ENCODE data around the gene LYST.
A peak's percentile ranks its signal among the peaks of the same experiment; 100 is the strongest.
"Not testable (repeated sequence)": the region's sequence is repeated elsewhere in the genome, so short reads cannot be mapped to it uniquely, and the experiment has no call there.

LYST gene

DNA sequence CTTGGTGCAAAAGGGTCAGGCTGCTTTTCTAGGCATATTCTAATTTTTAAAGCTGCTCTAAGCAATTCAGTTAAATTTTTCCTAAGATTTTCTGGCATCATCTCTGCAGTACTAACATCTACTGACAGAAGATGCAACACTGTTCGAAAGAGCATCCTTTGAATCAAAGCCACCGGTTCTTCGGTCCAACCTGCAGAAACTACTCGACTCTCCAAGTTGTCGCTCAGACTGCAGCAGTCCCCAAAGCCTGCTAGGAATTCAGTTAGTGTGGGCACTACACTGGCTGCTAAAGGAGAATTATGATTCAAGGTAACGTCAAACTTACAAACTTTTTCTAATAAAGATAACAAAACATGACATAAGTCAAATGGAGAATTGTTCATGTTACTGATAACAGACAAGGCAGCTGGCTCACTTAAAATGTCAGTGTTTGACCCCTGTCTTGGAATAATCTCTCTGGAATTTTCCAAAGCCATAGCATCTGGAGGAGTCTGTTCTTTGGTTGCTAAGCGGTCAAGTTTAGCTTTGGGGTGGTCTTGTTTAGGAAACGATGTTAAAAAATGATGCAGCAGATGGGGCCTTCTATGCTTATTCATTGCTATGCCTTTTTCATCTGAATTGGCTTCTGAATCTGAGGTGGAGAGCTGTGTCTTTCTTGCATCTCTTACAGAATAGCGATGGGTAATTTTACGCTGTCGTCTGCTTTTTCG lies 56.9 kb downstream of the LYST start:
- no peak for FAIRE-seq

DNA sequence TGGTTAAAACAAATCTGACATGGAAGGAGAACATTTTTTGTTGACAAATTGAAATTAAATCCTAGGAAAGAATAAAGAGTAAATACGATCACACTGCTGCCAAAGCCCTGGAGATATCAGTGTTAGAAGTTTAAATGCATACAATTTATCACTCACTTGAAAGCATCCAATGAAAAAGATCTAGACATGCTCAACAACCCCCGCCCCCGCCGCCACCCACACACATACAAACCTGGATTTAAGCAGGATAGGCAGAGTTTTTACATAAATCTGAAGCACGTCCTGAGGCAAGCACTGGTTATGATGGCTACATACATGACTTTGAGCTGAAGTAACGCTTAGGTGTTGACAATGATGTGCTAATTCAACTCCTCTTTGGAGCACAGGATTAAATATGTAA lies 58.5 kb downstream of the LYST start:
- FAIRE-seq: no peak

DNA sequence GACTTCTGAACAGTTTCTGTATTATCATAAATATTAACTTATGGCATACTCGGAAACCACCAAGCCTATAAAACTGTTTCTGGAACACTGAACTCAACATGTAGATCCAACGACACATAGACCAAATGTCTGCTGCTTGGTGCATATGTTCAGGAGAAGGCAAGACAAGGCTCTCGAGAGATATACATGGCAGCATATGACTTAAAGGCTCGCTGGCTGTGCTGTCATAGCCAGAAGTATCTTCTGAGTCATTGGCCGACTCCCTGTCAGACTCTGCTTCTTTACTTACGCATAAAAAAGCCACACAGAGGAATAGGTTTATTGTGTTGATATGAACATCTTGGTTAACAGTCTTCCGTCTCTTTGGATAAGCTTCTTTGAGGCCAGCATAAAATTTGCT lies 60.6 kb downstream of the LYST start:
- no peak for FAIRE-seq

DNA sequence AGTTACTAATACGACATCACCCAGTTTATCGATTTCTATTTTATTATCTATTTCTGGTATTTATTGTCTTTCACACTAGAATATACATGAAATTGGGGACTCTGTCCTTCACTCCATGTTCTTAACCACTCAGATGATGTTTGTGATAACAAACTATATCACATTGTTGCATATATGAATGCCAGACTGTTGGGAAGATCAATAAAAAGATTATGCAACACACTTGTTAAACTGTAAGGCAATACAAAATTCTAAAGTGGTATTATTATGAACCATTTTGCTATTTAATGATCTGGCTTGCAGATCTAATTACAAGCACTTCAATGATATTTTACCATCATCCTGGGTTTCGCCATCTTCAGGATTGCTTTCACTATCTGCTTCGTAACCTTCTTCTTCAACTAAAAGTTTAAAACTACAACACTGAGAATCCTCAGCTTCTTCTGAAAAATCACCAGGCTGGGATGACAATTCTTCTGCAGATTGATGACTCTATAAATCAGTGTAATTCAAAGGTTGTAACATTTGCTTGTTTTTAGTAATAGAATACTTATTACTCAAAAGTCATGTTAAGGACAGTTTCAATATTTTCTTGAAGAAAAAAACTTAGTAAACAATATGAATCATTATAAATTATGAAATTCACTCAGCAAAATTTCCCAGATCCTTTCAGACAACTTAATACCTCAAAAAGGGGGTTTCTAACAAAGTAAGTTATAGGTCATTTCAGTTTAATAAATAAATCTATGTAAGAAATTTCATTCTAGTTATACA lies 63.9 kb downstream of the LYST start:
- no peak for FAIRE-seq

DNA sequence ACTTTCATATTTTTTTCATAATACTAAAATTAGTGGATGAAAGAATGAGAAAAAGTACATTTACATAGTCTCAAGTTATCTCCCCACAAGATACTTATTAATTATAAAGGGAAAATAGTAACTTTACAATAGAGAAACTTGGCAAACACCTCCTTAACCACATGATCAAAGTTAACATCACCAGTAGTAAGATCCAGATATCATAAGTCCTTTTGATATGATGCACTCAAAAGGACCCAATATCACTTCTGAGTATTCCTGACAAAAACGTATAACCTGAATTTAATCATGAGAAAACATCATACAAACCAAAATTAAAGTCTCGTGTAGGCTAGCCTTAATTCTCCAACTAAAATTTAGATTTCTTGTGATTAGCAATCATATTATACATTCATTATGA lies 67.4 kb downstream of the LYST start:
- no peak for FAIRE-seq

DNA sequence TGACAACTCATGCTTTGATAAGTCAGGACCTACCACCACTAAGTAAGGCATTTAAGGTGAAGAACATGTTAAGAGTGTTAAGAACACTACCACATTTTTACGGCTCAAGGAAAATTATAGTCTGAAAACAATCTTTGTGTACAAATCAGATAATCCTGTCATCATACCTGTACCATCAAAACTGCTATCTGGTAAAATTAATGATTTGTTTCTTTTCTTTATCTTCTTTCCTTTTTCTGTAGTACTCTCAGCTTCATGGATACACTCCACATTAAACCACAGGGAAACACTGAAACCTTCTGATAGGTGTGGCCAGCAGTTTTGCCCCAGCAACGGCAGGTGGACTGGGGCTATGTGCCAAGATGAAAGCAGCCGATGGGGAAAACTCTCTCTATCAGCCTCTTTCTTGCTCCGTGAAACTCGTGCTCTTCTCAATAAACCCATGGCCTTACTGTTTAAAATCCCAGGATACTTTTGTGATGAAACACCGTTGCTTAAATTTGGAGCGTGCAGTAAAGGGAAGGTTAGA lies 75.1 kb downstream of the LYST start:
- FAIRE-seq: no peak

DNA sequence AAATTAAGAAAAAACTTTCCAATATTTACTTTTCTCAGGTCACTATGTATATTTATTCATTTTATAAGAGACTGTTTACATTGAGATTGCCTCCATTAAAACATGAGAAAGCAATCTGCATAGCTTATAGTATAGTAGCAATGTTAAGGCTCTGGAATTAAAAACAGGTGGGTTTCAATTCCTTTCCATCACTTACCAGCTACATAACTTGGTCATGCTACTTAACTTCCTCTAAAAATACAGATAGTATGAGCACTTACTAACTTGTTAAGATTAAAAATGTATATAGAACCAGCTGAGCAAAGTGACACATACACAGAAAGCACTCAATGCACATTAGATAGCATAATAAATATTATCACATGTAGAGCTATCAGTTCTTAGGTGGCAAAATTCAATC lies 76.6 kb downstream of the LYST start:
- no peak for FAIRE-seq

DNA sequence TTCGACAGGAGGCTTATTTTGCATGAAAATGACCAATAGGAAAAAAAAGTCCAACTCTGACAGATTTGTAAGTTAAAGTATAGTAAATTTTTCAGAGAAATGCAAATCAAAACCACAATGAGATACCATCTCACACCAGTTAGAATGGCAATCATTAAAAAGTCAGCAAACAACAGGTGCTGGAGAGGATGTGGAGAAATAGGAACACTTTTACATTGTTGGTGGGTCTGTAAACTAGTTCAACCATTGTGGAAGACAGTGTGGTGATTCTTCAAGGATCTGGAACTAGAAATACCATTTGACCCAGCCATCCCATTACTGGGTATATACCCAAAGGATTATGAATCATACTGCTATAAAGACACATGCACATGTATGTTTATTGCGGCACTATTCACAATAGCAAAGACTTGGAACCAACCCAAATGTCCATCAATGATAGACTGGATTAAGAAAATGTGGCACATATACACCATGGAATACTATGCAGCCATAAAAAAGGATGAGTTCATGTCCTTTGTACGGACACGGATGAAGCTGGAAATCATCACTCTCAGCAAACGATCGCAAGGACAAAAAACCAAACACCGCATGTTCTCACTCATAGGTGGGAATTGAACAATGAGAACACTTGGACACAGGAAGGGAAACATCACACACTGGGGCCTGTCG lies 80.3 kb downstream of the LYST start:
- FAIRE-seq: not testable (repeated sequence)

DNA sequence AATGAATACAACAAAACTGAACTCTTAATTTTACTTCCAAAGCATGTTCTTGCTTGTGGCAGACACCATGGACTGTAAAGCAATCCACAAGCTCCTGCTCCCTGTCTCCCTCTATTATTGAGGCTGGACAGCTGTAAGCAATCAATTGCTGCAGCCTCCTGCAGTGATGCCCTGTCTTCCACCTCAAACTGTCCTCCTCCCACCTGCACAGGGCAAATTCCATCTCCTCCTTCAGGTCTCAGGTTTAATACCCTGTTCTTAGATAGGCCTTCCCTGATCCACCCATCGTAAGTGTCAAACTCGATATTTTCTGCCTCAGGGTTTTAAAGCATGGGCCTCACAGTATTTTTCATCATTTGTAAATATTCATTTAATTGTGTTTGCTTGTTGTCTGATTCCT lies 81.8 kb downstream of the LYST start:
- FAIRE-seq: no peak

DNA sequence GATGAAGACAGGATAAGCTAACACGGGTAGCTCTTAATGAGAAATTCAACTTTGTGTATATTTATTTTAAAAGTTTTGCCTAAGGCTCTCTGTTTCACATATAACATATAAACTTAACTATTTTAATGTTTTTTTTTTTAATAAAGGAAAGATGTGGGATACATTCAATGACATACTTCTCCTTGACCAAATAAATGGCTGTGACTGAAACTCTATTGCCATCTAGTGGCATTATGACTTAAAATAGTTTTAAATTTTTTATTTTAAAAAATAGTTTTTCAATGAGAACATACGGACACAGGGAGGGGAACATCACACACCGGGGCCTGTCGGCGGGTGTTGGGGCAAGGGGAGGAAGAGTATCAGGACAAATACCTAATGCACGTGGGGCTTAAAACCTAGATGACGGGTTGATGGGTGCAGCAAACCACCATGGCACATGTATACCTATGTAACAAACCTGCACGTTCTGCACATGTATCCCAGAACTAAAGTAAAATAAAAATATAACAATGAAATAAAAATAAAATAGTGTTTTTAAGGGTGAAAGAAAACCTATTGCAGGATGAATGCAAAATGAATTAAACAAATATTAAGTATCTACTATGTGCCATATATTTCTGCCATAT lies 83.4 kb downstream of the LYST start:
- FAIRE-seq: peak; percentile 94

DNA sequence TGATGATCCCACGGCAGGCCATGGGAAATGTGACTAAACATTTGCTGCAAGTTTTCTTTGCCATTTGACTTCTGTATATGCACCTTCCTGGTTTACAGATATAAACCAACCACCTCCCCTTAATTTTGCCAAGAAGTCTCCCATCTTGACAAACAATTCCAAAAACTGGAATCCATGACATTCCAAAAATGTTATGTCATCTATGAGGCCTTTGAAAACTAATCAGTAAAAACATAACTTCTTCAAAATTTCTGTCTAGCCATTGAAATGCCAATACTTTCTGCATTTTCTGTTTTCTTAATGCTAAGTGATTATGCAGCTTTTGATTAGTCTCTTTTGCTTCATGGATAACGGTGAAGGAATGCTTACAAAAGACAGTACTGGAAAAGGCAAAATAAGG lies 84.1 kb downstream of the LYST start:
- no peak for FAIRE-seq

DNA sequence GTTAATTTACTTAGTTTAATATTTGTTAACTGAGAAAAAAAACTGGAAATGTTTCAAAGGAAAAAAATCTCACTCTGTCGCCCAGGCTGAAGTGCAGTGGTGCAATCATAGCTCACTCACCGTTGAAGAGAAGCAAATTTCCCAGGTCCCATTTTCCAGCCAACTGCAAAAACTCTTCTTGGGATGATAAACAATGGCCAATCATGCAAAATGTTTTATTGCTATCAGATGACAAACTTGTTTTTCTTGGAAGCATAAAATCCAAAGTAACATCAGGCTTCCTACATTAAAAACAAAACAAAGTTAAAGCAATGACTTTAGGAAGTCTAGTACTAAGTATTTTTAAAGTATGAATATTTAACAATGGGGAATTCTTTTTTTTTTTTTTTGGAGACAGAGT lies 84.9 kb downstream of the LYST start:
- FAIRE-seq: no peak

DNA sequence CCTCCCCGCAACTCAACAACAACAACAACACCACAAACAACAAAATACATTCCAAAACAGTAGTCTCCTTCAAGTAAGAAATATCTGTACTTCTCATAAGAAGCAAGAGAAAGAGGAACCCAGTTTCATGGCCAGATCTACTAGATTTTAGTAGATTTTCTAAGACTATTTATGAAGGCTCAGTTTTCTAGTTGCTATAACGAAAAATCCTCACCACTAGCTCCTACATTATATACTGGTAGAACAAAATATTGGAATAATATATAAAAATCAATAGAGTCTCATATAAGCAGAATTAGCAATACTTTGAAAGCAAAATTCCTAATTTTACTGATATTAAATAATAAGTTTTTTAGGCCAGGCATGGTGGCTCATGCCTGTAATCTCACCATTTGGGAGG lies 86.9 kb downstream of the LYST start:
- FAIRE-seq: no peak

DNA sequence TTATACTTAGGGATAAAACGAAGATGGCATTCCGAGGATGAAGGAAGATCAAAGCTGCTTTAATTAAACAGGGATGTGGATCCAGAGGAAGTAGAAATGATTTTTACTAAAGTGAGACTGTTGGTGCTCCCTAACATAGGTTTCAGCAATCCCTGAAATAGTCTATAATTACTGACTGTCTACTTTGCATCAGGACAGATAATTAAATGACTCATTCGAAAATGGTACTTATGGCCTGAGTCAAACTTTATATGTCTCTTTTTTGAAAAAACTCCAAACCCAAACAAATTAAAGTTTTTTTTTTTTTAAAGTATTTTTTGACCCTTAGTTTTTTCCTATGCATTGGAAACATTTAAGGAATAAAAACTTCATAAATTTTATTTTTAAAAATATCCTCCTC lies 90.3 kb downstream of the LYST start:
- no peak for FAIRE-seq

DNA sequence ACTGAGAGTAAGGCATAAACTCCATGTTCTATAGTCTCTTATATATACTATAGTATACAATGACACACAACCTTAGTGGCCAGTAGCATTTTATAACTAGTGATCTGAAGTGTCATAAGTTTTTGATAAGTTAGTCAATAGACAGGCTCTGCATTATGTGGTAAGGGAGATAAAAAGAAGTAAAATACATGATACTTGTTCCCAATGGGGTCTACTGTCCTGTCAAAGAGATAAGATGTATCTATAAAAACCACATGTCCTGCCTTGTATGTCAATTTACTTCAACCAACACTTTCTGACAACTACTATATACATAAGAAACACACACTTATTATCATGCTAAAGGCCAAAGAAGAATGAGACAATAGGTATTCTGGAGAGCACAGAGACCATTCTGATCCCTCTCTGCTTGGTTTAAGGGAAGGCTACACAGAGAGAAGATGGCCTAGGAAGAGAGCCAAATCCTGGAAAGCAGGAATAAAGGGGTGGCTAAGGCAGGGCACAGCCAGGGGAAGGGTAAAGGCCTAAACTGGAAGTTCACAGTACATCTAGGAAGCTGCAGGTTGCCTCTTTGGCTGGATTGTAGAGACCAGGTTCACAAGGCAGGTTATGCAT lies 91.4 kb downstream of the LYST start:
- FAIRE-seq: no peak

DNA sequence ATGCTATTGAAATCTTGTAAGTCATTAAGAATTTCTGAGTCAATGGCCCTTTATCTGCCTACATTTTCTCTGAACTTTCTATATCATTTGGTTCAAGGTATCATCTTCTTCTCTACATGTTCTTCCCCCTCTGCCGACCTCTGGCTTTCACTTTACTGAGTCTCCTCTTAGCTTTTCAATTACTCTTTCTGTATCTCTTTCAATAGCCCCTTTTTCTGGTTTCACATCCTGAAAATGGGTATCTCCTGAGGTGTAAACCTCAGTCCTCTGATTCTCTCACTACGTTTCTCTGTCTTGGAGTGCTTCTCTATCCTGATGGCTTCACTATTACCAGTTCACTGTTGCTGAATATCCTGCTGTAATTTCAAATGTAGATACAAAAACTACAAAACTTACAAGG lies 98.9 kb downstream of the LYST start:
- no peak for FAIRE-seq

DNA sequence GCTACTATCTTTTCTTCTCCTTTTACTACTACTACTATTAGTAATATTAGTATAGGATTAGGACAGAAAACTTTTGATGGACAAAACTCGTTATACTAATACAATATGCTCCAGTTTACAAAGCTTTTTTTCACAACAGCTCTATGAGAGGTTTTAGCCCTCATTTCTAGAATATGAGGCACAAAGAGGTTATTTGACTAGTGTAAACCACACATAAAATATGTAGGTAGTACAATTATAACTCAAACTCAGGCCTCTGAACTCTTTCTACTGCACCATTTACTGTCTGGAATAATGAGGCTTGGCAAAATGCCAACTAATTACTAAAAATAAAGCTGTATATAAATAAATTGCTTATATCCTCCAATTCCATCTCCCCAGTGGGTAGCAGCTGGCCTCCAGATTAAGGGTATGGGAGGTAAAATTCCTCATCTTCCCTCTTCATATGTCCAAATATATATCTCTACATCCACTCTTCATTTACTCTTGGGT lies 99.9 kb downstream of the LYST start:
- FAIRE-seq: no peak

DNA sequence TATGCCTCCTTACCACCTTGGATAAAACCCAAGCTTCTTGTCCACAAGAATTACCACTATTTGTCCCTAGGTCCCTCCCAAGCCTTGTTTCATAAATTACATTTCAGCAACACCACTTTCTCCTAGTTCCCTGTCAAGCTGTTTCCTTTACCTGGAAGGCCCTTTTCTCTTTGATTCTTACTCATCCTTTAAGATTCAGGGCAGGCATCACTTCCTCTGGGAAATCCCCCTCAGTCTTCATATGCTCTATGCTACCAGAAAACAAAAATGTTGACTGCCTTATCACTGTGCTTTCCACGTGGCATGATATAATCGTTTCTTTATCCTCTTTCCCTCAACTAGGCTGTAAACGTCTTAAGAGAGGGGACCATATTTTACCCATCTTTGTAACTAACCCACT lies 102.7 kb downstream of the LYST start:
- no peak for FAIRE-seq

DNA sequence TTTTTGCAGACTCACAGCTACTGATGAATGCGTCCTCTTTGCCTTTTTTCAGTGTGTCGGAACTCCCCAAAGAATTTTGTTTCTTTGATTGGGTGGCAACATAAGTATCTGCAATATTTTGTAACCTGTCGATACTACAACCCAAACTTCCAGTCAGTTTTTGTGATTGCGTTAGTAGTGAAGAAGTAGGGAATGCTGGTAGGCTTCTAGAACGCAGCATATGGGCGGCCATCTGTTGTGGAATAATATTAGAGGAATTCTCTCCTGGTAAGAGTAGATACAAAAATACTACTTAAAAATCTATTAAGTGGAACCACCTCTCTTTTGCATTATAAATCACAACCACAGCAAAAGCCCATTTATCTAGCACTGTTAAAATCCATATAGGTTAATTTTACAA lies 107.4 kb downstream of the LYST start:
- no peak for FAIRE-seq

DNA sequence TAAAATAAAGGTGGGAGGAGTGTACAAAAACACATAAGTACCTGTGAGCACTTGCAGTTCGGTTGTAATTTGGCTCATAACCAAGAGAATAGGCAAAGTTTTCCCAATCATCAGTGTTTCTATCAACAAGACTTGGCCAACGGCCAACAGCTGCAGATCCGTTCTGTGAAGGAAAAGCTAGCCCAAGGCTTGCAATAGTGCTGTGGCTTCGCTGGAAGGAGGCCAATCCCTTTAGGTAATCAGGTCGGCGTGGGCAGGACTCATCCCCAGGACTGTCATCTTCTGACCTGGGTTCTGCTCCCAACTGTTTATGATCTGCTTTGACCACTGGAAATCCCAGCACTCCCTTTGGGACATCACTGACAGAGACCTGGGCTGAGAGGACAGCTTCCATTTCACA lies 107.8 kb downstream of the LYST start:
- no peak for FAIRE-seq

DNA sequence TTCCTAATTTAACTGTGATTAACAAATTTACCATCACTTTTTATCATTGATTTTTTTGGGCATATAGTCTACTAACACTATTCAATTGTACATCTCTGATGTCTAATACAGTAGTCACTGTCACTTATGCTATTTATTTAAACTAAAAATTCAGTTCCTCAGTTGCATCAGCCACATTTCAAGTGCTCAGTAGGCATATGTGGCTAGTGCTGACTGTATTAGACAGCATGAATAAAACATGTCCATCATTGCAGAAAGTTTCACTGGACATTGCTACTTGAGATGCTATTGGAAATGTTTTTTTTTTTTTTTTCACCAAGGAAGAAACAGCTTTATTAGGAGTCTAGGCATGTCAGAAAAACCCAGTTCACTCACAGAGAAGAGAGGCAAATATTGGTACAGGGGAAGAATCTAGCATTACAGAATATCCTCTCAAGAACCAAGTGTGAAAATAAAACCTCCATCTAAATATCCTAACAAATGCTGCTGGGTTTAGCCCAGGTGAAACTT lies 109.1 kb downstream of the LYST start:
- FAIRE-seq: no peak

DNA sequence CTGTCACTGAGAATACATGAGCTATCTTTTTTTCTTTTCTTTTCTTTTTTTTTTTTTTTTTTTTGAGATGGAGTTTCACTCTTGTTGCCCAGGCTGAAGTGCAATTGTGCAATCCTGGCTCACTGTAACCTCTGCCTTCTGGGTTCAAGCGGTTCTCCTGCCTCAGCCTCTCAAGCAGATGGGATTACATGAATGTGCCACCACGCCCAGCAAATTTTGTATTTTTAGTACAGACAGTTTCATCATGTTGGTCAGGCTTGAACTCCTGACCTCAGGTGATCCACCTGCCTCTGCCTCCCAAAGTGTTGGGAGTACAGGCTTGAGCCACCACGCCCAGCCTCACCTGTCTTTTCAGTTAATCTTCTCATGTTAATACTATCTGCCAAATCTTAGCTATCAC lies 112.5 kb downstream of the LYST start:
- FAIRE-seq: not testable (repeated sequence)

All from colon (tissue), 2 donors.